AG08395 (cell line): Measurements from ENCODE around the gene UGDH.
"Not testable (repeated sequence)": the region's sequence is repeated elsewhere in the genome, so short reads cannot be mapped to it uniquely, and the experiment has no call there.

ENCODE experiments used
- DNase-seq: peaks from one replicate; pipeline ENCODE4 v3.0.0; 2012; ENCODE audit warnings: mixed read lengths, low spot score

UGDH gene

GRCh38 chr4:39495446-39496213, 31.6 kb downstream of the UGDH start:
- no peak for DNase-seq

- DNase-seq, result no peak
Observed at GRCh38 chr4:39494354-39494753, 32.9 kb downstream of the UGDH start.

GRCh38 chr4:39490322-39490721, 36.9 kb downstream of the UGDH start:
- no peak for DNase-seq

GRCh38 chr4:39486221-39486804, 40.9 kb downstream of the UGDH start:
- no peak for DNase-seq

- no peak for DNase-seq
Observed at GRCh38 chr4:39484582-39485272, 42.5 kb downstream of the UGDH start.

GRCh38 chr4:39480902-39481695, 46.1 kb downstream of the UGDH start:
- DNase-seq, result no peak

- no peak for DNase-seq
Observed at GRCh38 chr4:39480251-39480650, 47.0 kb downstream of the UGDH start.

- no peak for DNase-seq
Observed at GRCh38 chr4:39476187-39476895, 50.9 kb downstream of the UGDH start.

- DNase-seq, result no peak
Observed at GRCh38 chr4:39472396-39472795, 54.8 kb downstream of the UGDH start.

- no peak for DNase-seq
Observed at GRCh38 chr4:39470402-39470801, 56.8 kb downstream of the UGDH start.

GRCh38 chr4:39469429-39470077, 57.7 kb downstream of the UGDH start:
- DNase-seq, result peak; percentile 68

- DNase-seq, result no peak
Observed at GRCh38 chr4:39467464-39467863, 59.8 kb downstream of the UGDH start.

GRCh38 chr4:39466747-39467146, 60.5 kb downstream of the UGDH start:
- DNase-seq, result no peak

- DNase-seq, result peak; percentile 82
Observed at GRCh38 chr4:39464886-39465501, 62.2 kb downstream of the UGDH start.

- peak; percentile 98 for DNase-seq
Observed at GRCh38 chr4:39458505-39459300, 68.5 kb downstream of the UGDH start, which contains the start of the genes LIAS and RPL9. Gene LIAS, plus strand, starts transcription at chr4:39459056. Its CDS starts 62 bp downstream, at chr4:39459118. Gene RPL9, minus strand, starts transcription at chr4:39458922. Its CDS starts 483 bp downstream, at chr4:39458439.

GRCh38 chr4:39458161-39458504, 69.1 kb downstream of the UGDH start:
- DNase-seq, result not testable (repeated sequence)

GRCh38 chr4:39456946-39457763, 70.1 kb downstream of the UGDH start:
- no peak for DNase-seq

GRCh38 chr4:39455486-39455885, 71.8 kb downstream of the UGDH start:
- no peak for DNase-seq

- DNase-seq, result no peak
Observed at GRCh38 chr4:39453738-39454137, 73.5 kb downstream of the UGDH start.
